HG03139 (cell line): ENCODE data around the gene PPP1R9B.

Source experiments
- ATAC-seq: cut with Tn5 transposase; IDR thresholded peaks from one replicate; pipeline ENCODE4 v1.9.1; 2021; ENCODE audit not compliant: unreplicated experiment

The PPP1R9B gene

DNA sequence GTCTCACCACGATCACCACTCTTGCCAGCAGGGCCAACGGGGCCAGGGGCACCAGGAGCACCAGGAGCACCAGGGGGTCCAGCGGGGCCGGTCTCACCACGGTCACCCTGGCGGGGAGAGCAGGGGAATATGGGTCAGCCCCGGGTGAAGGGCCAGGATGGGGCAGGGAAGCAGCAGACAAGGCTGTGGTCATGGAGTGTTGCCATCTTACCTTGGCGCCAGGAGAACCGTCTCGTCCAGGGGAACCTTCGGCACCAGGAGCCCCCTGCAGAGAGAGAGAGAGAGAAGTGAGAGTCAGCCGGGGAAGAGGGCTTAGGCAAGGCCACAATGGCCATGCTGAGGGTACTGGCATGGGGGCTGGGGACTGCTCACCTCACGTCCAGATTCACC lies 38.0 kb upstream of the PPP1R9B start:
- ATAC-seq, result no peak

DNA sequence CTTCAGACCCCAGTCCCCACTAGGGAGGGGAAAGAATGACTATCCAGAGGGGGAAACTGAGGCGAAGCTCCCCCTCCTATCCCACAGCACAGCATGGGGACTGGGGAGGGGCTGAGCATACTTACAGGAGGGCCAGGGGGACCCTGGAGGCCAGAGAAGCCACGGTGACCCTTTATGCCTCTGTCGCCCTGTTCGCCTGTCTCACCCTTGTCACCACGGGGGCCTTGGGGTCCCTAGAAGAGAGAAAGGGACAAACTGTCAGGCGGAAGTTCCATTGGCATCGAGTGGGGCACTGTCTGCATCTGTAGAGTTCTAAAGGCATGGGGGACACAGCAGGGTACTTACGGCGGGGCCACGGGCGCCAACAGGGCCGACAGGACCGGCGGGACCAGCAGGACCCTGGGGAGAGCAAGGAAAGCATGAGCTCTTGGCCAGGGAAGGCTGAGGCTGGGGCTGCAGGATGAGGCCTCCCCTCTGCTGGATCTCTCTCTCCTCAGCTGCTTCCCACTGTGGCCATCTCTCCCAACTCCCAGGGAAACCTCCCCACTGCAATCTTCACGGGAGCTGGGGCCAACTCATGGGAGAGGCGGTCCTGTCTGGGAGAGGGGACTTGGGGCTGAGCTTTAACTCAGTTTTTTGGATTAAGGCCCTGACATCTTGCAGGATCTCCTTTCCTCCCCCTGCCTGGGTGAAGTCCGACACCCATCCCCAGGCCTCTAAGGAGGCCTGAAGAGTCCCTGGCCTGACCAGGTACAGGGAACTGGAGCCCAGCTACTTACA lies 37.5 kb upstream of the PPP1R9B start:
- no peak for ATAC-seq

GRCh38 chr17:50187394-50187725 lies 36.9 kb upstream of the PPP1R9B start:
- no peak for ATAC-seq

GRCh38 chr17:50186661-50187393 lies 36.4 kb upstream of the PPP1R9B start:
- no peak for ATAC-seq

- no peak for ATAC-seq
Observed at GRCh38 chr17:50185631-50186471, 35.4 kb upstream of the PPP1R9B start.

- no peak for ATAC-seq
Observed at GRCh38 chr17:50184611-50185398, 34.3 kb upstream of the PPP1R9B start.

- ATAC-seq, result no peak
Observed at GRCh38 chr17:50184064-50184463, 33.6 kb upstream of the PPP1R9B start.

GRCh38 chr17:50183421-50183994 lies 33.0 kb upstream of the PPP1R9B start:
- ATAC-seq, result no peak

DNA sequence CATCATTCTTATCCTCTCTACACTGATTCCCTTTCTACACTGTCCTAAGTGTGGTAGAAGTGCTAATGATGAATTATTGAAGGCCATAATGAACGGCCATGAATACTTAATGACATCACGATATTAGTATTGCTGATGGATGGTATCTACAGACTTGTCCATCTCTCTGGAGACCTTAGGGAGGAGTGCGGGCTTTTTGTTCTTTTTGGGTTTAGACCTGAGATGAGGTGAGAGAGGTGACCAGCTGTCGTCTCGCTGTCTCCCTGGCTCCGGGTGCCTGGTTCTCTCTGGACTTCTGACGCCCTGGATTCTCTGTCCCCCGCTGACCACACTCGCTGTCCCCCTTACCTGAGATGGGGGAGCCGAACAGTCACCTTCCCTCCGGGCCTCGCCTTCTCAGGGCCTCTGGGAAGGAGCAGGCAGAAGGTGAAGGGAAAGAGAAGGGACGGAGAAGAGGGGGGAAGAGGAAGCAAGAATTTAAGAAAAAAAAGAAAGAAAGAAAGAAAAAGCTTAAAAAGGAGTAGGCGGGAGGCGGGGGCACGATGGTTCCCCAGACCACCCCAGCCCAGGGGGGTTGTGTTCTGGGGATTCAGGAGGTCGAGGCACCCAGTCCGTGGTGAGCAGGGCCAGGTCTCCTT lies 32.4 kb upstream of the PPP1R9B start:
- ATAC-seq, result no peak

DNA sequence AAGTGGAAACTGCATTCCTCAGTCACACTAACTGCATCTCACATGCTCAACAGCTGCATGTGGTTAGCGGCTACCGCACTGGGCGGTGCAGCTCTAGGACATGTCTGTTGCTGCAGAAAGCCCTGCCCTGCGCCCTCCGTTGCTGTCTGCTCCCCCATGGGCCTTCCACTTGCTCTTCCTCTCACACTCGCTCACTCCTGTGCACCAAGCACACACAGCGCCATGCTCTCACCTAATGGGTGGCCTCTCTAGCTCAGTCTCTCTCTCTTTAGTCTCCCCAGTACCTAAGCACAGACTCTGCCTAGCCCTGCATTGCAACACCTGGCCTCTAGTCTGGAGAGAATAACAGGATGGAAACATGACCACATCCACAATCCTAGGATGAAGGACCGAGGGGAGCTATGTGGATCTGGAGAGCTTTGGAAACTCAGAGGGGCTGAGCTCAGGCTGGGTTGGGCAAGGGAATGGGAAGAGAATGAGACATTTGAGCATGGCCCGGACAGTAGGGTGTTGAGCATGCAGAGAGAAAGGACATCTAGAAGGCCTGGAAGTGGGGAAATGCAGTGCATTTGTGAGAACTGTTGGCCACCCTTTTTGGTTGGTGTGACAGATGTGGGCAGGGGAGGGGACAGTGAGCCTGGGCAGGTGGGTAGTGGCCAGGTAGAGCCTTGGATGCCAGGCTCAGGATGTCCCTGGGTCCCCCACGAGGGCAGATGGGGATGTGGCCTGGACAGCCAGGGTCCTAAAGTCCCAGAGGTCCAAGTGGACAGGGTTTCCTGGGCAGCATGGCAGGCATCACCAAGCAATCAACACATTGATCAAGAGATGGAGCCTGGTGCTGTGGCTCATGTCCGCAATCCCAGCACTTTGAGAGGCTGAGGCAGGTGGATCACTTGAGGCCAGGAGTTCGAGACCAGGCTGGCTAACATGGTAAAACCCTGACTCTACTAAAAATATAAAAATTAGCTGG lies 31.4 kb upstream of the PPP1R9B start:
- no peak for ATAC-seq

- no peak for ATAC-seq
Observed at GRCh38 chr17:50181144-50181543, 30.7 kb upstream of the PPP1R9B start.

DNA sequence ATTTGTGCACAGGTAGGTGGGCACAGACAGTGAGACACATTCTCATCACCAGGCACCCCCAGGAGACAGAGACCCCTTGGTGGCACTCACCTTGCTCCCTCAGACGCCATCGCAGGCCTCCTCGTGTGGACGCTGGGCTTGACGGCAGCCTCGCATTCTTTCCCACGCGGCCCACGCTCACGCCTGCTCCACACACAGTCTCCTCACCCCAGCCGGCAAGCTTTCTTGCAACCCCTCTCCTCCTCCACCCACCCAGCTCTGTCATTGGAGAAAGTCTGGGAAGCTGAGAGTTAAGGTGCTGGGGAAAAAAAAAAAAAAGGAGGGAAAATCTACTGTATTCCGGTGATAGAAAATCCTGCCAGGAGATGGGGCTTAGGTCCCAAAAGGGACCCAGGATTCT lies 30.1 kb upstream of the PPP1R9B start:
- no peak for ATAC-seq

DNA sequence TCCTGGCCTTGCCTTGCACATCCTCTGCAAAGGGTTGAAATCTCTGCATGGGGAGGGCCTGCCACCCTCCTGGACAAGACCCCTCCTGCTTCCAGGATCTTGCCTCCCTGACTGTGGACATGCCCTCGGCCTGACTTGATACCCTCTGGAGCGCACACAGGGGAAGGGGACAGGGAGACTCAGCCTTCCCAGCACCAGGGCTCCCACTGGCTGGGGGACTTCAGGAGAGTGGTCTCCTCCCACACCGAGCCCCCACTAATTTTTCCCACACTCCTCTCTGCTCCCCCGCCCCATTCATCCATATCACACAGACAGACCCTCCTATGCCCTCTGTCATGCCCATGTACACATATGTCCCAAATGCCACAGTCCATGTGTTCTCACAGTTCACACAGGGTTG lies 29.6 kb upstream of the PPP1R9B start:
- ATAC-seq, result no peak

GRCh38 chr17:50177983-50178834 lies 27.7 kb upstream of the PPP1R9B start:
- no peak for ATAC-seq

GRCh38 chr17:50177476-50177875 lies 27.0 kb upstream of the PPP1R9B start:
- no peak for ATAC-seq

DNA sequence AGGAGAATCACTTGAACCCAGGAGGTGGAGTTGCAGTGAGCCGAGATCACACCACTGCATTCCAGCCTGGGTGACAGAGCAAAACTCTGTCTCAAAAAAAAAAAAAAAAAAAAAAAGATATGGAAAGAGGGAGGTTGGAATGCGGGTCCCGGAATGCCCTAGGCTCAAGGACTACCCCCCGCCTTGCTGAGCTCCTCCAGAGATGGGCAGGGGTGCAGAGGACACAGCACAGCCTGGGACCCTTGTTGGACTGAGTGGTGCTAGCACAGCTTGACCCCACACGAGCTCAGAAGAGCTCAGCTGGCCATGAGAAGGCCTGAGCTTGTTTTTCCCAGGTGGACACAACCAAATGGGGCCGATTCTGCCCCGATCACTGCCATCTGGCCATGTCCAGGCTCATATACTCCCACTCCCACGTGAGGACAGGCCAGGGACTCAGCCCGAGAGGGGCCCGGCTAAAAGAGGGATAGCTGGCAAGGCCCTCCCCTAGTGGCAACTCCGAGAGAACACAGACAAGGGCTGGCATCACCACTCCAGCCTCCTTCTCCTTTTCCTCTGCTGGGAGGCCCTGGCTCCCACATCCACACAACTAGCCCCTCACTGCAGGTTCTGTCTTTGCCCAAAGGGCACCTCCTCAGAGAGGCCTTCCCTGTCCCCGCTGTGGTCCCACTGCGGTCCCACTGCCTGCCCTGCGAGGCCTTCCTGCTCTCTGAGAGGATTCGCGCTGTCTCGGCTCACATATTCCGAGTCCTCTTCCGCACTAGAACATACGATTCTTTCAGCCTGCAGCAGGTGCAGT lies 26.3 kb upstream of the PPP1R9B start:
- ATAC-seq, result no peak
